GM18511 (cell line): ENCODE measurements around the gene OTX2.

ENCODE experiments used
- ATAC-seq: cut with Tn5 transposase; IDR thresholded peaks from one replicate; pipeline ENCODE4 v1.9.1; 2021; ENCODE audit warnings: mild to moderate bottlenecking, moderate library complexity; ENCODE audit not compliant: unreplicated experiment

The OTX2 gene

GRCh38 chr14:56797003-56797568 lies 13.2 kb downstream of the OTX2 start:
- ATAC-seq: no peak

DNA sequence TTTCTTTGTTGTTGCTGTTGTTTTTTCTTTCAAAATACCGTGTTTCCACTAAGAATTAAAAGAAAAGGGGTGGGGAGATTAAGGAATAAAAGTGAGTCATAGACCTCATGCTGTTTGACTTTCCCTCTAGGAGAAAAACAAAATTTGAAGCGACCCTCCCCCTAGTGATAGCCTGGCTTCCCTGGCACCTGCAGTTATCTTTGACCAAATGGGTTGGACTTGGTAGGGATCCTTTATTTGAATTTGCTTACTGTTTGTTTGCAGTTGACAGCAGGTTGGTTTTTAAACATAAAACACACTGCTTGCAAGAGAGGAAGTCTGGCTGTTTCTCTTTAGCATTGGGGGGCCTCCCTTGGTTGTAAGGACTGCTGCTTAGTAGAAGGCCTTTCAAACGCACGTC lies 14.0 kb downstream of the OTX2 start:
- no peak for ATAC-seq

DNA sequence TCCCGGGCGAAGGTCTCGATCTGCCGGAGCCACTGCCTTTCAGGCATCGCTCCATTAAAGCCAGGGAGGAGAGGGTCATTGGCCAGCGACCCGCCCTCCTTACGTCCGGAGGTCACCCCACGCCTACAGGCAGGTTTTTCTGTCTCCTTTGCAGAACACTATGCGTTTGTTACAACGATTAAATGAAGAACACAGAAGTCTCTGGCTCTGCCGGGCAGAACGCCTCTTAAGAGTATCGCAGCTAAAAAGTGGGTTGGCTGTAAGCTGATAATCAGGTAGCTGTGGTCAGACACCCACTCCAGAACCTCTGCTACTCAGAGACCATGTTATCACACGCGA lies 15.0 kb downstream of the OTX2 start:
- no peak for ATAC-seq

DNA sequence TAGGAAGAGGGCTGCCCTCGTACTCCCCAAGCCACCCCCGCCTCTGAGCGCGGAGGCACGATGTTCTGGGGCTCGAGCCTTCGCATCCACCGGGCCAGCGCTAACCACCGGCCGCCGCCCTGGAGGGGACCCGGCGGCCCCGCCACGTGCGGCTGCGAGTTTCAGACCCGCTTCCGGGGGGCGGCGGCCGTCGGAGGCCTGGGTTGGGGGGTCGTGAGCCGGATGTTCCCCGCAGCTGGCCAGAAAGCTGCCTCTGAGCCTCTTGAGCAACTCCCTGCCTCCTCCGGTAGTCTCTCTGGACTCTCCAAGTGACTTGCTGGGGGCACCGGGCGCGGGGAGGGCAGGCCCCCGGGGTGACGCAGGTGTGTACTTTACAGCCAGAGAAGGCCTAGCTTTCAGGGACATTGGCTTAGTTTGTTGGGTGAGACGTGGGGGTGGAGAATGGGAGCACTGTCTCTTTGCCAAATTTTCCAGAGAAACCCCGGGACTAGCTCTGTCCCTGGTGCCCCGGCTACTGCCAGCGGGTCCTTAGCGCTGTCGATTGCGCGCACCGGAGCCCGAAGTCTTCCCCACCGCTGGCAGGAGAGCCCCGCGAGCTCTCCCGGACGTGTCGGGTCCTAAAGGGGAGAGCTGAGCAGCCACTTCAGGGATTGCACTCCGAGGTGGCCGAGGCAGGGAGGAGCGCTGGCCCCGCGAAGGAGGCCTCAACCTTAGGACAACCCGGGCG lies 15.6 kb downstream of the OTX2 start:
- ATAC-seq: no peak

GRCh38 chr14:56794088-56794556 lies 16.2 kb downstream of the OTX2 start:
- ATAC-seq: no peak

DNA sequence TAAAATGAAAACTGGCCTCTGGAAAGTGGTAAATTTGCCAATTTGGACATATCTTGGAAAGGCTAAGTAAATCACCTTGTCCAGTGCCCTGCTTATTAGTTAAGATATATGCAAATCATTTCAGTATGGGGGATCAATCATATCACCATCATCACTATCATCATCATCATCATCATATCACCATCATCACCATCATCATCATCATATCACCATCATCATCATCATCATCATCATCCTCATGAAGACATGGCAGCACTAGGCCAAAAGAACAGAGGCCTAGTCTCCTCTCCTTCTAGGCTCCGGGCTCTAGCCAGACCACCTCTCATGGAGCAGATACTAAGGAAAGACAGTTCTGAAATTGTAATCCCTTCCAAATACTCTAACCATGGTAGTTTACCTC lies 20.3 kb downstream of the OTX2 start:
- no peak for ATAC-seq

- ATAC-seq: no peak
These were observed 22.7 kb downstream of the OTX2 start for GRCh38 chr14:56787530-56787929.

DNA sequence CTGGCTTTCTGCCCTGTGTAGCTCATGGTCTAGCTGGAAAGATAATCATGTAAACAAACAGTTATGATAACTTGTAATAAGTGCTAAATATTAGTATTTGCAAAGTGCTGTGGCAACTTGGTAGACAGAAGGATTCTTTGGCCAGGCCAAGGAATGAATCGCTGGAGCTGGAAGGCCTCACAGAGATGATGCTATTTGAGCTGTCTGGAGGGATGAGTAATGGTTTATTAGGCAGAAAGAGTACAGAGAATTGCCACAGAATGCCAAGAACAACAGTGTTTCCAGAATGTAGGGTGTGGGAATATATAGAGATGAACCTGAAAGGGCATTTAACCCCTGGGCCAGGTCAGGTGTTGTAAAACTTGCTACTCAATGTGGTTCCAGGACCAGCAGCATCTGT lies 27.6 kb downstream of the OTX2 start:
- ATAC-seq: no peak

GRCh38 chr14:56774503-56774902 lies 35.8 kb downstream of the OTX2 start:
- no peak for ATAC-seq

DNA sequence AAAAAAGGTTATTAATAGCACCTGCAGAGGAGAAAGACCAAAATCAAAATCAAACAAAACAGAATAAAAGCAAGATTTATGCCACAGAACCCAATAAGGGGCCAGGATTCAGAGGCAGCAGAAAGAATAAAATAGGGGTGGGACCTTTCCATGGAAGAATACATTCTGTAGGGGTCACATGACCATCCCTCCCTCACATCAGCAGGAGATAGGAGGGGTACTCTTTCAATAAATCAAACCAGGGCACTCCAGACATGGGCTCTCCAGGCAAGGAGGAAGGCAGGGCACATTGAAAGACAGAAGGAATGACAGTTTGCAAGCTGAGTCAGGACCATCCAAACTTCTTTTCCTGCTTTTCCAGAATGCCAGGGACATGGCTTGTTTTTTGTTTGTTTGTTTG lies 39.8 kb downstream of the OTX2 start:
- ATAC-seq: no peak

- no peak for ATAC-seq
These were observed 49.9 kb downstream of the OTX2 start for GRCh38 chr14:56760164-56760914.

GRCh38 chr14:56759633-56760032 lies 50.6 kb downstream of the OTX2 start:
- no peak for ATAC-seq

DNA sequence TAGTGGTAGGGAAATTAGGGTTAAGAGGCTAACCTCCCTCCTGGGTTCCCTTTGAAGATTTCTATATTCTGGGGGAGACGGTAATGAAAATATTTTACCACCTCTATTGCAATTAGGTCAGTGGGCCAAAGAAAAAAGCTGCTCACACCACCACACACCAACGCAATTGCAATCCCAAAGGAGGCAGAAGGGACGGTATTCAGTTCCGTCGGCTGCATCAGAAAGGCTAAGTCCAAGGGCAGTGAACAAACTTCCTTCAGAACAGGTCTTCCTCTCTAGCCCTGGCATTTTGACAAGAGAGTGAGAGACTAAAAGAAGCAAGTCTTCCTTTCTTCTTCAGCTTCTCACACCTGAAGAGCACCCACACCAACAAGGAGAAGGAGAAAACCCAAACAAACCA lies 51.2 kb downstream of the OTX2 start:
- no peak for ATAC-seq

- ATAC-seq: no peak
These were observed 55.4 kb downstream of the OTX2 start for GRCh38 chr14:56754921-56755320.

DNA sequence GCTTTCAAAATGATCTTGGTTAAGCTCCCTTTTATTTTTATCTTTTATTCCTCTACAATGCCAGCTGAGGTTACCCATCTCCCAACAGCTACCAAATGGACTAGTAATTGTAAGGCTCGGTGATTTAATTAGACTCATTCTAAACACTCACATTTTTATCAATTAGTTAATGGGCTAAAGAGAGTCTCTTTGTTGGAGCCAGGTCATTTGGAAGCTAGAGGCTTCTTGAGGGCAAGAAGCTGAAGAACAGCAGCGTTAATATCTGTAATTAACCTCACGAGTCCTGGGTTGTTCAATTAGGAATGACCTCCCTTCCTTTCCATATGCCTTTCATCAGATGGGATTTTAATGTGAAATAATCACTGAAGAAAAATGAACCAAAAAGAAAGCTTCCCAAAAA lies 56.9 kb downstream of the OTX2 start:
- no peak for ATAC-seq

DNA sequence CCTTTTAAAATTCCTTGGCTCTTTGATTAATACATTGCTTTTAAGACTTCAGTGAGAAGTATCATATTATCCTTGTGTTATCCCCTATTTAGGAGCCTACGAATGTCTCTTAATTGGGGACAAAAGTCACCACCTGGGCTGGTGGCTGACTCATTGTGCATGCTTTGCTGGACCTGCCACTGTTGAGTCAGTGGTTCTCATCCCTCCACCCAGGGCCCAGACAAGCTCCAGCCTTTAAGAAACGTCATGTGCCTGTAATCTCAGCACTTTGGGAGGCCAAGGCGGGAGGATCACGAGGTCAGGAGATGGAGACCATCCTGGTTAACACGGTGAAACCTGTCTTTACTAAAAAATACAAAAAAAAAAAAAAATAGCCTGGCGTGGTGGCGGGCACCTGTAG lies 57.9 kb downstream of the OTX2 start:
- no peak for ATAC-seq

DNA sequence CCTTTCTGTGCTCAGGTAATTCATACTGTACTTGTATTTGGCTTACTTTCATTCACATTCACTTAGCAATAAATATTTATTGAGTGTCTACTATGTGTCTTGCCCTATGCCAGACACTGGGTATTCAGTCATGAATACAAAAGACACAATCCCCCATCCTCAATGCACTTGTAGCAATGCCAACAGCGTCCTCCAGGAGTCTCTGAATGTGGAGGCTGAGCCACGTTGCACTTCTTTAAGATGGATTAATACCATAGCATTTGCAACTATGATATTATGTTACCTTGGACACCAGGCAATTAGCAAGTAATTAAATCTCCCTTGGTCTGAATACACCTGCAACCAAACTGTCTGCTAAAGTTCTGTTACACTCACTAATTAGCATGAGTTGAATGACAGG lies 58.8 kb downstream of the OTX2 start:
- no peak for ATAC-seq
